Renal cortex interstitium (tissue), 11 donors: ENCODE measurements around the gene NEMP2. TPM values are rescaled to one million over a fixed set of nuclear protein-coding genes. Genes with fewer than 3 reads are reported as not detected.
"Not testable (repeated sequence)": the region's sequence is repeated elsewhere in the genome, so short reads cannot be mapped to it uniquely, and the experiment has no call there.

Experiments used
- DNase-seq, 11 donors: peaks; one replicate each; pipeline ENCODE4 v3.0.0-alpha.2; 2013; ENCODE audit warnings: low read depth in 9 of 11, low spot score in 4 of 11; ENCODE audit errors: extremely low read depth in 1 of 11
- polyA plus RNA-seq, 3 donors: library from polyadenylated mRNA; unstranded; fragments of 120-200 nt; gene quantifications; one replicate each; pipeline ENCODE4 v1.2.1, GENCODE V29; 2013; ENCODE audit not compliant: insufficient read length in 3 of 3

Gene NEMP2
- polyA plus RNA-seq, 3 donors: 10.1 to 14.3 (median 13.6) TPM

DNA sequence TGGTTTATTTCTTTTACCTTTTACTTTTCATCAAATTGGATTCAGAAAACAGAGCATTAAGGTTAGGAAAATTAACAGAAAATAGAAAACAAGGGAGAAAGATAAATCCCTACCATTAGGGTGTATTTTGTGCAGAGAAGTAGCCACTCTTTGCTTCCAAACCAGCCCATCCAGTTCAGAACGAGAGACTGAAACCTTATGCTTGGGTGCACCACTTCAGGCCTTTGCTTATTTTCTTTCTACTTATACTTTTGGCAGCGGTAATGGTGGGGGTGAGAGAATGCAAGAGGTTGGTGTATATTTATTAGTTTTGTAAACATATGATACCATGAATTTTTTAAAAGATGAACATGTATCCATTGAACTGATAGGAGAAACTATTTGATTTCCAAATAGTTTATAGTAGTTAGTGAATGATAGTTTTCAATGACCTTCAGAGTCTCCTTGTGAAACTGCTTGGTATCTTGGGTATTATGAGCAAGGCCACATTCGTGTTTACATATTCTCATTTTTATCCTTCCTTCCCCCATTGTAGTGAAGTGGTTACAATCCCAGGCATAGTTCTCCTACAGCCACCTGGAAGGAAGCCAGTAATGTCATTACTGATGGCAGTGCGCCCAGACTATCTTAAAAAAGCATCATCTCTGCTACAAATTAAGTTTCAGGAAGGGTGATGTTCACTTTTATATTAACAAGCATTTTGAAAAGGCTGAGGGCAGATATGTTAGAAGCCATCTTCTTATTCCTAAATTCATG, 65.5 kb downstream of the NEMP2 start:
- DNase-seq: peak; percentile 43 to 82 (median 69)

DNA sequence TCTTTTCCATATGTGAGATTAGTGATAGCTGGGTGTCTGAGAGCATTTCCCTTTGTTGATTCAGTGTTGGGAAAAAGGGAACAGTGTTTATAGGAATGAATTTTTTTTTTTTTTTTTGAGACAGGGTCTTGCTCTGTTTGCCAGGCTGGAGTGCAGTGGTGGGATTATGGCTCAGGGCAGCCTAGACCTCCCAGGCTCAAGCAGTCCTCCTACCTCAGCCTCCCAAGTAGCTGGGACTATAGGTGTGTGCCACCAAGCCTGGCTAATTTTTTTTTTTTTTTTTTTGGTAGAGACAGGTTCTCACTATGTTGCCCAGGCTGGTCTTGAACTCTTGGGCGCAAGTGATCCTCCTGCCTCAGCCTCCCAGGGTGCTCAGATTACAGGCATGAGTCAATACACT, 66.2 kb downstream of the NEMP2 start:
- not testable (repeated sequence) for DNase-seq

DNA sequence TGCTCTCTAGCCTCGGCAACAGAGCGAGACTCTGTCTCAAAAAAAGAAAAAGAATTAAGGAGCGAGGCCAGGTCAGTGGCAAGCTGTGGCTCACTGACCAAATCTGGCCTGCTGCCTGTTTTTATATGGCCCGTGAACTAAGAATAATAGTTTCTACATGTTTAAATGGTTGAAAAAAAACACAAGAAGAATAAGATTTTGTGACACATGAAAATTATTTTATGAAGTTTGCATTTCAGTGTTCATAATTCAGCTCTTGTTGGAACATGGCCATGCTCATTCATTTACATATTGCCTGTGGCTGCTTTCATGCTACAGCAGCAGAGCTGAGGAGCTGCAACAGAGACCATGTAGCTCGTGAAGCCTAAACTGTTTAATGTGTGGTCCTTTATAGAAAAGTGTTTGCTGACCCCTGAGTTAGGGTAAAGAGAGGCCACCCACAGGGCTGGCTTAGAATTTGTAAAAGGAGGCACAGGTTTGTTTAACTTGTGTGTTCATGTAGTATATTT, 66.9 kb downstream of the NEMP2 start:
- DNase-seq: peak in 5 of 11 donors; percentile 44 to 65 (median 59)

GRCh38 chr2:190466819-190467446, 67.6 kb downstream of the NEMP2 start:
- no peak for DNase-seq

DNA sequence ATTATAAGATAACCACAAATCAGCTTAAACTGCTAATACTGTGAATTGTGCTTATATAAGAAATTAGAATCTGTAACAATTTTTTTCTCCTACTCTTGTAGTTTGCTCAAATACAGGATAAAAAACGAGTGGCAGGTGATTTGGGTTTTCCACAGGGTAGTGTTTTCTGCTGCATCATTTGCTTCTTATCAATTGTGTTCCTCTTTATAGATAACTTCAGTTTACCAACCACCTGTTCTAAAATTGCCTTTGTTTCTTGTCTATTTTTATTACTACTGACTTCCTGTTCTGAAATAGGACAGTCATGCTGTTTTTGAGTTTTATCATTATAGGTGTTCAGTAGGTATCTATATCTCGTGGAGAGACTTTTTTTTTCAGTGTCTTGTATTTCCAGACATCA, 69.5 kb downstream of the NEMP2 start:
- DNase-seq: no peak

- no peak for DNase-seq
These were observed 71.9 kb downstream of the NEMP2 start for GRCh38 chr2:190462611-190463010.

- no peak for DNase-seq
These were observed 72.3 kb downstream of the NEMP2 start for GRCh38 chr2:190462181-190462580.

DNA sequence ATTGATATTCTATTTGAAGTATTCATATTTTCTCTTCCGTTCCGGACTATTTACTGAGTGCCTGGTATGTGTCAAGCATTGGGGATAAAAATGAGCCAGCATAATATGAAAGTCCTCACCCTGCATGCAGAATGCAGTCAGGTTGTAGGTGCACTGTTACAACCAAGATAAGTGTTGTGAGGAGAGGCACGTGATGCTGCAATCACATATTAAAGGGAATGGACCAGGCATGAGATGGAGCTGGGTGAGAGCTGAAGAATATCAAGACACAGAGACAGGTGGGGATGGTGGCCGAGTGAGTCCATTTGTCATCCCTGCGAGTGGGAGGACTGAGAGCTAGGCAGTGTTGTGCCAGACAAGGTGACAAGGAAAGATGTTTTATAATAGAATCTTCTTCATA, 74.0 kb downstream of the NEMP2 start:
- DNase-seq: no peak

DNA sequence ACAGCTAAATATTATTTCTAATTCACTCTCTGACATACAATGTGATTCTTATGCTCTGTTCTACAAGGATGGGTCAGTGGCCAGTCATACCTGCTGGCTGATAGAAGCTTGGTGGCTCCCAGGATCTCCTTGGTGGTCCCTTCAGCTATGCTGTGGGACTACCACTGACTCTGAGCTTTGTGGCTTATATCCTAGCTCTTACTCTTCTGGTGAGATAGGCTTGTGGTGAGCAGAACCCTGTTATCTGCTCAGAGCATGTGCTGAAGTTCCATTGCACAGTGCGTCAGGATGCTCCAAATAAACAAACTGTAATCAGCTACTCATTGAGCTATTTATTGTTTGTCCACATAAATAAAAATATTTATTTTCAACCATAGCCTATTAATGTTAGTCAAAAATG, 74.6 kb downstream of the NEMP2 start:
- no peak for DNase-seq

DNA sequence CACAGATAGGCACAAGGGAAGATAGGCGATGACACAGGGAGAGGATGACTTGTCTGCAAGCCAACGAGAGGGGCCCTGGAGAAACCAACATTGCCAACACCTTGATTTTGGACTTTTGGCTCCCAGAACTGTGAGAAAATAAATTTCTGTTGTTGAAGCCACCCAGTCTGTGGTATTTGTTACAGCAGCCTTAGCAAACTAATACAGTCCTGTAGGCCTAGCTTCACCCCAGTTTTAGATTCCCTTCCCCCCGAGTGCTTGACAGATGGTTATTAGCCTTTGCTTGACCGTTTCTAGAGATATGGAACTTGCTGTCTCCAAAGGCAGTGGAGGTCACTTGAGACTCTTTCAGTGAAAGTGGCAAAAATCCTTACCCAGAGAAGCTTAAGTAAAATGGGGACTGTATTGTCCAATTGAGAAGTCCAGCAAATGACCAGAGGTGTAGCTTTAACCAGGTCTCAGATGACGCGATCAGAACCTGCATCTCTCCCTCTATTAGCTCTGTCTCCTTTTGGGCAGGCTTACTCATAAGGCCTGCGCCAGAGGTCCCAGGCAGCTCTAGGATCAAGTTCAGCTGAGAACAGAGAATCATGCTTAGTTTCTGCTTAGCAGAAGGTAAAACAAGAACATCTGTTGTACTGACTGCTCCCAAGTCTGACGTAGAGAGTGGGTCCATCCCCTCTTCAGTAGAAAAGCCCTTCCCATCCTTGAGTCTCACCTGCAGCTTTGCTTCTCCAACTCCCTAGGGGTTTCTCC, 76.0 kb downstream of the NEMP2 start:
- no peak for DNase-seq

DNA sequence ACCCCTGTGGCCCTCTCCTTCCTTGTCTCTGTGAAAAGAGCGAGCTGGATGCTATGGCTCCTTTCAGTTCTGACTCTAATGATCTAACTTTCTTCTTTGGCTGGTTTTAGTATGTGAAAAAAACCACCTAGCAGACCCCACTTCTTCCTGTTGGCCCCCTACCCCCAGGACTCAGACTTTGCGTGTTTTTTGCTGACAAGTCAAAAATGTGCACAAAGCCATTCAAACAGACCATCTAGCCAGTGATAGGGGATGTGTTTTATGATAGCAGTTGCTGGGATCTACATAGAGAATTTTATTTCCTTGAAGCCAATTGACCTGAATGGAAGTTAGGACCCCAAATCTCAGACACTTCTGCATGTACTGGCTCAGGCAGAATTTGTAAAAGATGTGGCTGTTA, 77.3 kb downstream of the NEMP2 start:
- DNase-seq: no peak

DNA sequence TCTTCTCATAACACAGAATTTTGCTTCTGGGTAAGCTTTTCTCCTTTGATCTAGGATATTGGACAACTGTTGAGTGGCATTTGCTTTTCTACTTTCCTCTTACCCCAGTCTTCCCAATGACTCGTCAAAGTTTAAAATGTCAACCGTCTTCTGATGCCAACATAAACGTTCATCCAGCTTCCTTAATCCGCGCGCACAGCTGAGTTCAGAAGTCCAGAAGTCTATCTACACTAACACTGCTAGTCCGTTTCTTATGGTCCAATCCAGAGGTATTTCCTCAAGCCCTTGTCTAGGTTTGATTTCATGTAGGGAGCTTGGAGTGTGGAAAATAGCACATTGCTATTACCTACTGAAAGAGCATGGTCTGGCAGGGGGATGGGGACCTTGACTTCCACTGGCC, 77.7 kb downstream of the NEMP2 start:
- no peak for DNase-seq

DNA sequence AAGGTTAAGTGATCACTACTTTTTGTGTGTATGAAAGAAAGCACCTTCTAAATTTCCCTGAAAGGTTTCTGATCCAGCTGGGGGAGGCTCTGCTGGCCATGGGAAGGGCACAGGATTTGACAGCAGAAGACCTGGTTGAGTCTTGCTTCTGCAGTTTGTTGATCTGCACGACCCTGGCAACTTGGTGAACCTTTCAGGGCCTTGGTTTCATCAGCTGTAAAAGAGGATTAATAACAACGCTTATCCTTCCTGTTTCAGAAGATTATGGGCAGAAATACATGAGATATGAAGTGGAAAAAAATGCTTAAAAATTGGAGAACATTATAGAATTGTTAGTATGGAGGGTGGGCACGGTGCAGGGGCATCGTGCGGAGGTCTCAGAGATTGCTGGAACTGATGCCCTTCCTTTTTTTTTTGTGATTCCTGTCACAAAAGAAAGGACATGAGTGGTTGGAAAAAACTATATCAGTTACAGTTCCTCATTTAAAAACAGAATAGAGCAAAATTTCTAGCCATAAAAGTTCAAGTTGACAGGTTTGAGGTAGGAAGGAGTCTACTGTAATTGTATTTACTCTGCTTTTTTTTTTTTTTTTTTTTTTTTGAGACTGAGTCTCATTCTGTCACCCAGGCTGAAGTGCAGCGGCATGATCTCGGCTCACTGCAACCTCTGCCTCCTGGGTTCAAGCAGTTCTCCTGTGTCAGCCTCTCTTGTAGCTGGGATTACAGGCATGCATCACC, 79.0 kb downstream of the NEMP2 start:
- DNase-seq: no peak

DNA sequence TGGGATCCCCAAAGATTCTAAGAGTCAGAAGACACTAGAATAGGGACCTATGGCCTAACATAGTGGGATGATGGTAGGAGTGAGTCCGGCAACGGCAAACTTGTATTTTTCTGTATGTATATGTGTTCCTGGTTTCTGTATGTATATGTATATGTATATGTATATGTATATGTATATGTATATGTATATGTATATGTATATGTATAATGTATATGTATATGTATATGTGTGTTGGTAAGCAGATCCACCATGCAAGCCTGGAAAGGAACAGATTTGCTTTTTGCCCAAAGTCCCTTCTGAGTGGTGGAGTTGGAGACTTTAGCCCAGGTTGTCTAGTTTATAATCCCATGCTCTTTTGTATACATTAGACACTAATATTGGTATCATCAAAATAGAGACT, 79.7 kb downstream of the NEMP2 start:
- DNase-seq: no peak

Other genes starting within 250 kb of the NEMP2 start
- gene HIBCH, start 214.9 kb downstream of the NEMP2 start, polyA plus RNA-seq: 10 to 100 TPM; 69.9 to 89.2 (median 83.2) TPM
- 10 to 100 TPM; 13.3 to 20.6 (median 14.8) TPM for gene INPP1, start 191.1 kb downstream of the NEMP2 start, polyA plus RNA-seq
- gene MFSD6, start 126.4 kb downstream of the NEMP2 start, polyA plus RNA-seq: 10 to 100 TPM; 12.5 to 14.8 (median 13.5) TPM
- 10 to 100 TPM; 62.6 to 68.2 (median 65.2) TPM for gene NAB1, start 114.4 kb upstream of the NEMP2 start, polyA plus RNA-seq